Peyer's patch (tissue), 4 donors: Measurements from ENCODE around the gene MUC2. TPM values are rescaled to one million over a fixed set of nuclear protein-coding genes. Genes with fewer than 3 reads are reported as not detected.

Experiments
- DNase-seq, 3 donors: peaks; one replicate each; pipeline ENCODE4 v3.0.0-alpha.2; 2017 to 2019
- H3K27ac ChIP-seq, 4 donors: fragments of 200-600 bp; sonication (generic); one replicate each; pipeline ENCODE4 v1.5.1; 2016 to 2019
- H3K27me3 ChIP-seq, 2 donors: fragments of 200-600 bp; sonication (generic); one replicate each; pipeline ENCODE4 v1.5.1; 2019
- H3K36me3 ChIP-seq, 3 donors: fragments of 200-600 bp; sonication (generic); one replicate each; pipeline ENCODE4 v1.5.1; 2016 to 2019
- H3K4me1 ChIP-seq, 4 donors: fragments of 200-600 bp; sonication (generic); one replicate each; pipeline ENCODE4 v1.5.1; 2016 to 2019
- H3K4me3 ChIP-seq, 4 donors: fragments of 200-600 bp; sonication (generic); 1 replicate in 3 of 4; 2 replicates in 1 of 4; pipeline ENCODE4 v1.5.1; 2016 to 2019; ENCODE audit warnings: mild to moderate bottlenecking in 1 of 4
- H3K9me3 ChIP-seq, 4 donors: fragments of 200-600 bp; sonication (generic); one replicate each; pipeline ENCODE4 v1.5.1; 2016 to 2019; ENCODE audit warnings: mild to moderate bottlenecking in 1 of 4
- CTCF ChIP-seq, 6 experiments: fragments of 450-650 bp in 4 of 6; fragments of 200-600 bp in 2 of 6; sonication (generic) in 1 of 6; IDR thresholded peaks; one replicate each; pipeline ENCODE4 v1.5.1; 2017 to 2019; ENCODE audit warnings: antibody characterized with exemption in 6 of 6, mild to moderate bottlenecking in 3 of 6, moderate library complexity in 1 of 6
- POLR2A ChIP-seq, 2 donors: fragments of 450-650 bp; IDR thresholded peaks; one replicate each; pipeline ENCODE4 v1.5.1; 2017; ENCODE audit warnings: antibody characterized with exemption in 2 of 2, mild to moderate bottlenecking in 2 of 2, moderate library complexity in 2 of 2
- total RNA-seq, 4 donors: library from RNA; depleted of rRNA; stranded (reverse); fragments of >200 nt; gene quantifications; one replicate each; pipeline ENCODE4 v1.1.0, GENCODE V29; 2016

The MUC2 gene
- total RNA-seq, 4 donors from 2014 or later: 817 to 1,165 (median 1,010) TPM

GRCh38 chr11:1087961-1088926, 13.6 kb downstream of the MUC2 start:
- Histone ChIP-seq H3K27ac (peak overlapping the region in 1 of 4 donors; percentile 25), H3K27me3 (no peaks in the 10 kb centered on the region), H3K4me3 (no peak overlapping the region), H3K9me3 (no peaks in the 10 kb centered on the region), H3K4me1 (no peaks in the 10 kb centered on the region), H3K36me3 (no peaks in the 10 kb centered on the region)
- no peak for TF ChIP-seq POLR2A (IDR thresholded peaks at IDR 0.05)
- TF ChIP-seq CTCF (IDR thresholded peaks at IDR 0.05): no peak
- DNase-seq: peak in 1 of 3 donors; percentile 77

- Histone ChIP-seq H3K9me3 (no peaks in the 10 kb centered on the region), H3K36me3 (no peaks in the 10 kb centered on the region), H3K27ac (peak overlapping the region in 1 of 4 donors; percentile 25), H3K4me1 (no peaks in the 10 kb centered on the region), H3K27me3 (no peaks in the 10 kb centered on the region), H3K4me3 (no peak overlapping the region)
- TF ChIP-seq POLR2A (IDR thresholded peaks at IDR 0.05) (no peak), CTCF (IDR thresholded peaks at IDR 0.05) (no peak)
- peak in 1 of 3 donors; percentile 48 for DNase-seq
Observed at GRCh38 chr11:1088927-1089737, 14.5 kb downstream of the MUC2 start.

- H3K27me3 ChIP-seq: no peaks in the 10 kb centered on the region
- no peaks in the 10 kb centered on the region for H3K4me1 ChIP-seq
- TF ChIP-seq POLR2A (IDR thresholded peaks at IDR 0.05) (no peak), CTCF (IDR thresholded peaks at IDR 0.05) (no peak)
- peak in 1 of 3 donors; percentile 50 for DNase-seq
- H3K4me3 ChIP-seq: no peak overlapping the region
- no peaks in the 10 kb centered on the region for H3K9me3 ChIP-seq
- no peak overlapping the region for H3K27ac ChIP-seq
- H3K36me3 ChIP-seq: no peaks in the 10 kb centered on the region
Observed at GRCh38 chr11:1089738-1090599, 15.3 kb downstream of the MUC2 start.

- peak in 1 of 3 donors; percentile 54 for DNase-seq
- no peak for TF ChIP-seq CTCF (IDR thresholded peaks at IDR 0.05)
- TF ChIP-seq POLR2A (IDR thresholded peaks at IDR 0.05): no peak
- H3K4me3 ChIP-seq: no peak overlapping the region
- H3K27ac ChIP-seq: no peak overlapping the region
- H3K36me3 ChIP-seq: no peaks in the 10 kb centered on the region
- no peaks in the 10 kb centered on the region for H3K4me1 ChIP-seq
- H3K27me3 ChIP-seq: no peaks in the 10 kb centered on the region
- no peaks in the 10 kb centered on the region for H3K9me3 ChIP-seq
Observed at GRCh38 chr11:1090600-1091331, 16.1 kb downstream of the MUC2 start.
